Kidney epithelial cell (primary cell): ENCODE results near the gene LRATD1. TPM values are rescaled to one million over a fixed set of nuclear protein-coding genes. Genes with fewer than 3 reads are reported as not detected.
A peak's percentile ranks its signal among the peaks of the same experiment; 100 is the strongest.

Experiments used
- DNase-seq: peaks from one replicate; pipeline ENCODE4 v3.0.0-alpha.2; 2010; ENCODE audit warnings: low read depth
- H3K27me3 ChIP-seq: 2 replicates; pipeline ENCODE4 v1.6.0; 2011; ENCODE audit warnings: low read length; ENCODE audit not compliant: control insufficient read depth, insufficient read depth
- H3K36me3 ChIP-seq: 2 replicates; pipeline ENCODE4 v1.5.1; 2011; ENCODE audit warnings: low read length; ENCODE audit not compliant: control insufficient read depth, insufficient read depth
- H3K4me3 ChIP-seq: 2 replicates; pipeline ENCODE4 v1.5.1; 2011; ENCODE audit warnings: low read depth, mild to moderate bottlenecking, control low read depth, low read length
- CTCF ChIP-seq: IDR thresholded peaks from 2 replicates; pipeline ENCODE4 v1.5.1; 2011; ENCODE audit warnings: mild to moderate bottlenecking, moderate library complexity, low read length, control low read depth, inconsistent platforms; ENCODE audit not compliant: insufficient read depth, poor library complexity, severe bottlenecking
- total RNA-seq: library from RNA; depleted of rRNA; stranded (reverse); fragments of >200 nt; gene quantifications from 2 replicates; pipeline ENCODE4 v1.2.3, GENCODE V29; 2015

LRATD1 gene
- total RNA-seq, 1 donor from 2014 or later: 11.4 TPM

GRCh38 chr2:14623237-14623636 is 9.3 kb upstream of the LRATD1 start:
- DNase-seq: no peak
- Histone ChIP-seq H3K36me3 (no peaks in the 10 kb centered on the region), H3K27me3 (no peaks in the 10 kb centered on the region), H3K4me3 (no peak overlapping the region)
- no peak for TF ChIP-seq CTCF

DNA sequence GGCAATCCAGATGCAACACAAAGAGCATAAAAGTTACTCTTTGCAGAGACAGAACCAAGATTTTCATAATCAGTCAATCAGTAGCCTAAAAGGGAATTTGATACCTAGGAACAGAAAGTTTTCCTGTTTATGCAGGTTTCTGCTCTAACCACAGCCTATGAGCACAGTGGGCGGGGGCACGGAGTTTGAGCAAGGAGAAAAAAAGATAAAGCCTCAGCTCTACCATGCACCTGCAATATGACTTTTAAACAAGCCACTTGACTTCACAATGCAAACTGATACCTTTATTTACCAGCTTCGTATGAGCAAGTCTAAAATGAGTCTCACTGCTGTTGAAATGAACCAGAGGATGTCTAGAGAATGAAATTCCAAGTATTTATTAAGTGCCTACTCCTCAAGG is 5.6 kb upstream of the LRATD1 start:
- no peak for DNase-seq

GRCh38 chr2:14628901-14629300 is 3.6 kb upstream of the LRATD1 start:
- no peak for DNase-seq
- no peak for TF ChIP-seq CTCF
- Histone ChIP-seq H3K4me3 (no peak overlapping the region), H3K27me3 (no peaks in the 10 kb centered on the region), H3K36me3 (no peaks in the 10 kb centered on the region)

More for the DNA sequence above, 5.6 kb upstream of the LRATD1 start:
- H3K27me3 ChIP-seq: no peaks in the 10 kb centered on the region
- no peak for TF ChIP-seq CTCF
- no peak overlapping the region for H3K4me3 ChIP-seq
- no peaks in the 10 kb centered on the region for H3K36me3 ChIP-seq

DNA sequence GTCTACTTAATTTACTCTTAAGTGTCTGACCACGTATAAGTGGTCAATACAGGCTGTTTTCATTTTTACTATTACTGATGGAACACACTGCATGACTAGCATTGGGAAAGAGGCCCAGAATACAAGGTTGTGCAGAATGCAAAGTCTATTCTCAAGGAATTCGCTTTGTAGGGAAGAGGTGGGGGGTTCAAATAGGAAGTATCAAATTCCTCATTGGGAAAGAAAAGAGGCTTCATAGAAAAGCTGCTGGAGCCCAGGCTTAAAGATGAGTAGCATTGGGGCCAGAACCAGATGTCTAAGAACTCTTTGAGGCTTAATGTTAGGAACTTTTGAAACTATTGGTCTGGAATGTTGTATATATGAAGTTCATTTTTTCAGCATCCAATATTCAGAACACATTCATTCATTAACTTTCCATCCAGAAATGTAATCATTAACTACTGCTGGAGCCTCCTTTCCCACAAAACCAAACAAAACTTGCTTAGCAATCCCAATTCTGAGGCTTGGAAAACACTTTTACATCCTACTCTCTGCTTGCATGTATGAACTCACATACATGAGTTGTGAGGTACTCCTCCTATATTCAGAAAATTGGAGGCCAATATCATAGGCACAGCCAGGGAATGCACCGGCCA is 994 bp upstream of the LRATD1 start:
- peak overlapping the region; percentile 47 for H3K4me3 ChIP-seq
- no peak for DNase-seq
- H3K27me3 ChIP-seq: no peaks in the 10 kb centered on the region
- H3K36me3 ChIP-seq: no peaks in the 10 kb centered on the region
- TF ChIP-seq CTCF: no peak

- no peaks in the 10 kb centered on the region for H3K36me3 ChIP-seq
- H3K27me3 ChIP-seq: no peaks in the 10 kb centered on the region
- H3K4me3 ChIP-seq: peak overlapping the region; percentile 47
- no peak for TF ChIP-seq CTCF
- no peak for DNase-seq
Measured at GRCh38 chr2:14633061-14633460, 544 bp downstream of the LRATD1 start.
